GM12891 (cell line): ENCODE results near the gene PTPRN2.

Experiments used
- PAX5 ChIP-seq: IDR thresholded peaks from 2 replicates; pipeline ENCODE4 v1.6.1; 2011; ENCODE audit warnings: low read length, moderate library complexity, mild to moderate bottlenecking; ENCODE audit not compliant: insufficient read depth, severe bottlenecking
- POLR2A ChIP-seq: IDR thresholded peaks from 2 replicates; pipeline ENCODE4 v1.6.1; 2011; ENCODE audit warnings: low read depth, low read length, control low read depth
- POLR2AphosphoS5 ChIP-seq: IDR thresholded peaks from 2 replicates; pipeline ENCODE4 v1.6.1; 2011; ENCODE audit warnings: low read depth, low read length, control low read depth
- POU2F2 ChIP-seq: IDR thresholded peaks from 2 replicates; pipeline ENCODE4 v1.6.1; 2011; ENCODE audit warnings: low read depth, mild to moderate bottlenecking, control low read depth, low read length, moderate library complexity
- SPI1 ChIP-seq: IDR thresholded peaks from 2 replicates; pipeline ENCODE4 v1.6.1; 2011; ENCODE audit warnings: low read depth, low read length, control low read depth
- TAF1 ChIP-seq: IDR thresholded peaks from 2 replicates; pipeline ENCODE4 v1.6.1; 2011; ENCODE audit warnings: low read depth, low read length, control low read depth

- TF ChIP-seq POLR2A (no peak), SPI1 (no peak), PAX5 (no peak), POLR2AphosphoS5 (no peak), TAF1 (no peak), POU2F2 (no peak)
Observed at GRCh38 chr7:157991351-157991750, 596.3 kb downstream of the PTPRN2 start.
